Transverse colon (tissue), 4 donors: ENCODE measurements around the gene EFNA1. TPM values are rescaled to one million over a fixed set of nuclear protein-coding genes. Genes with fewer than 3 reads are reported as not detected.

Experiments used
- DNase-seq: peaks from one replicate; pipeline ENCODE4 v3.0.0-alpha.2; 2019
- H3K27ac ChIP-seq, 4 donors: fragments of 200-600 bp; sonication (generic); 2 replicates each; pipeline ENCODE4 v1.5.1; 2016 to 2018; ENCODE audit warnings: inconsistent platforms in 4 of 4
- H3K27me3 ChIP-seq: fragments of 200-600 bp; sonication (generic); 2 replicates; pipeline ENCODE4 v1.5.1; 2017; ENCODE audit warnings: inconsistent platforms
- H3K36me3 ChIP-seq, 4 donors: fragments of 200-600 bp; sonication (generic); 2 replicates each; pipeline ENCODE4 v1.5.1; 2017 to 2019; ENCODE audit warnings: inconsistent platforms in 4 of 4
- H3K4me1 ChIP-seq, 4 donors: fragments of 200-600 bp; sonication (generic); 2 replicates each; pipeline ENCODE4 v1.5.1; 2017 to 2020; ENCODE audit warnings: inconsistent platforms in 4 of 4
- H3K4me3 ChIP-seq, 4 donors: fragments of 200-600 bp; sonication (generic); 1 replicate in 1 of 4; 2 replicates in 3 of 4; pipeline versions ENCODE4 v1.5.1 to v1.6.1; 2017 to 2019; ENCODE audit warnings: inconsistent platforms in 4 of 4
- H3K9me3 ChIP-seq, 2 donors: fragments of 200-600 bp; sonication (generic); 2 replicates each; pipeline ENCODE4 v1.5.1; 2017 to 2019; ENCODE audit warnings: inconsistent platforms in 2 of 2
- CTCF ChIP-seq, 5 experiments: fragments of 200-600 bp in 3 of 5; fragments of 450-650 bp in 2 of 5; sonication (generic) in 3 of 5; IDR thresholded peaks; 1 replicate in 2 of 5; 2 replicates in 3 of 5; pipeline ENCODE4 v1.5.1; 2016 to 2017; ENCODE audit warnings: antibody characterized with exemption in 5 of 5, inconsistent platforms in 3 of 5, mild to moderate bottlenecking in 2 of 5, moderate library complexity in 1 of 5
- EP300 ChIP-seq: sonication (generic); formaldehyde crosslinking; IDR thresholded peaks from one replicate; pipeline ENCODE4 v1.6.1; 2017; ENCODE audit warnings: antibody characterized with exemption, low read depth
- POLR2A ChIP-seq: fragments of 450-650 bp; IDR thresholded peaks from one replicate; pipeline ENCODE4 v1.6.1; 2016; ENCODE audit warnings: antibody characterized with exemption, mild to moderate bottlenecking, moderate library complexity
- POLR2AphosphoS5 ChIP-seq, 3 donors: sonication (generic); formaldehyde crosslinking; IDR thresholded peaks; one replicate each; pipeline ENCODE4 v1.6.1; 2016; ENCODE audit warnings: antibody characterized with exemption in 3 of 3
- WGBS, 2 donors: methylation state at CpG; one replicate each; pipeline ENCODE4 v1.1.5; 2018; ENCODE audit warnings: low coverage in 1 of 2; 5-methylcytosine and 5-hydroxymethylcytosine counted together
- in situ Hi-C, 4 donors: fragments of 200-750 bp; cut with MboI; loops; one replicate each; pipeline versions ENCODE4 v1.15.0 to v1.15.1; 2017; ENCODE audit warnings: low sequenced_read_pairs in 3 of 4, low pct_ligation_motif_present in 1 of 4, low pct_unique_long_range_greater_than_20kb in 1 of 4
- intact Hi-C: fragments of 100-400 bp; cut with DNase I; formaldehyde crosslinking; loops from one replicate; pipeline ENCODE4 v1.15.1; 2023; ENCODE audit warnings: low total_unique reads
- total RNA-seq, 4 donors: library from RNA; depleted of rRNA; stranded (reverse); fragments of >200 nt; gene quantifications; one replicate each; pipeline ENCODE4 v1.1.0, GENCODE V29; 2016

The EFNA1 gene
- total RNA-seq, 4 donors from 2014 or later, result 18.5 to 108 (median 62.7) TPM

GRCh38 chr1:155086128-155086741 lies 41.4 kb upstream of the EFNA1 start:
- H3K27me3 ChIP-seq, result peaks cover 30% of the 10 kb centered on the region
- intact Hi-C loops, result loop anchor here (10.0 kb wide), 1 partner anchor 601 kb away; no protein-coding TSS in a partner anchor

GRCh38 chr1:155086856-155087535 lies 40.7 kb upstream of the EFNA1 start:
- no peak overlapping the region for H3K27ac ChIP-seq
- H3K4me1 ChIP-seq, result peaks cover 31 to 47% (median 42%) of the 10 kb centered on the region in 4 donors
- H3K27me3 ChIP-seq, result peaks cover 22% of the 10 kb centered on the region
- no peak for TF ChIP-seq EP300
- TF ChIP-seq POLR2A, result no peak
- no peak for TF ChIP-seq POLR2AphosphoS5 (IDR thresholded peaks at IDR 0.05)
- no peak for TF ChIP-seq CTCF (IDR thresholded peaks at IDR 0.05)
- 75 to 89% methylated on average over 4 to 8 of the region's 8 CpGs for WGBS, 2 donors
- intact Hi-C loops, result loop anchor here (10.0 kb wide), 1 partner anchor 602 kb away; no protein-coding TSS in a partner anchor
- no peaks in the 10 kb centered on the region for H3K36me3 ChIP-seq
- in situ Hi-C loops, result no loop called here
- no peak overlapping the region for H3K4me3 ChIP-seq
- no peaks in the 10 kb centered on the region for H3K9me3 ChIP-seq
- no peak for DNase-seq

More at GRCh38 chr1:155086128-155086741, 41.4 kb upstream of the EFNA1 start:
- TF ChIP-seq EP300 (no peak), CTCF (IDR thresholded peaks at IDR 0.05) (peak; percentile 96 to 100 (median 100))
- DNase-seq, result peak; percentile 80
- Histone ChIP-seq H3K36me3 (no peaks in the 10 kb centered on the region), H3K9me3 (no peaks in the 10 kb centered on the region), H3K27ac (peak overlapping the region; percentile 90 to 94 (median 92)), H3K4me3 (peak overlapping the region in 2 of 4 donors; percentile 58 to 78), H3K4me1 (peaks cover 31 to 49% (median 45%) of the 10 kb centered on the region in 4 donors)
- WGBS, 2 donors, result 0 to 15% methylated on average over 1 to 22 of the region's 24 CpGs
- in situ Hi-C loops, result no loop called here

- WGBS, 2 donors, result 19 to 20% methylated on average over 1 to 27 of the region's 29 CpGs
- TF ChIP-seq POLR2A, result no peak
- TF ChIP-seq CTCF (IDR thresholded peaks at IDR 0.05), result peak; percentile 97 to 99 (median 99)
- no peak for TF ChIP-seq EP300
- no peaks in the 10 kb centered on the region for H3K36me3 ChIP-seq
- intact Hi-C loops (loop anchor here (5.0 kb wide), 1 partner anchor 36 kb away; the partner anchor contains the start of gene EFNA1), in situ Hi-C loops (loop anchor here (5.0 to 10.0 kb wide), 2 partner anchors 73 to 76 kb away; no protein-coding TSS in a partner anchor)
- H3K27ac ChIP-seq, result no peak overlapping the region
- no peaks in the 10 kb centered on the region for H3K9me3 ChIP-seq
- peak; percentile 84 for DNase-seq
- H3K4me1 ChIP-seq, result peaks cover 12 to 28% (median 20%) of the 10 kb centered on the region in 4 donors
- no peaks in the 10 kb centered on the region for H3K27me3 ChIP-seq
- no peak overlapping the region for H3K4me3 ChIP-seq
Observed at GRCh38 chr1:155091071-155092051, 36.3 kb upstream of the EFNA1 start.
